Left ventricle myocardium inferior (tissue), 1 donor: ENCODE measurements around the gene IP6K3. TPM values are rescaled to one million over a fixed set of nuclear protein-coding genes. Genes with fewer than 3 reads are reported as not detected.

ENCODE experiments used
- DNase-seq: peaks from one replicate; pipeline ENCODE4 v3.0.0-alpha.2; 2020
- H3K27ac ChIP-seq: fragments of 200-600 bp; replicated peaks from 2 replicates; pipeline ENCODE4 v1.8.0; 2021
- H3K27me3 ChIP-seq: fragments of 200-600 bp; 2 replicates; pipeline ENCODE4 v1.8.0; 2021; ENCODE audit warnings: low read depth
- H3K36me3 ChIP-seq: fragments of 200-600 bp; 2 replicates; pipeline ENCODE4 v1.8.0; 2021
- H3K4me1 ChIP-seq: fragments of 200-600 bp; 2 replicates; pipeline ENCODE4 v1.8.0; 2021
- H3K4me3 ChIP-seq: fragments of 200-600 bp; 2 replicates; pipeline ENCODE4 v1.8.0; 2021; ENCODE audit warnings: mild to moderate bottlenecking, moderate library complexity
- H3K9me3 ChIP-seq: fragments of 200-600 bp; replicated peaks from 2 replicates; pipeline ENCODE4 v1.8.0; 2021
- CTCF ChIP-seq: fragments of 200-600 bp; IDR thresholded peaks from 2 replicates; pipeline ENCODE4 v1.8.0; 2021; ENCODE audit warnings: antibody characterized with exemption, mild to moderate bottlenecking, borderline replicate concordance
- intact Hi-C: fragments of 100-400 bp; cut with micrococcal nuclease; formaldehyde crosslinking; loops from one replicate; pipeline ENCODE4 v1.11.0; 2022
- total RNA-seq: library from RNA; stranded (reverse); fragmentation: NEBNext Ultra II Directional; extraction: Animal tissue kit (Norgen Biotek cat#: 25700); gene quantifications from one replicate; pipeline ENCODE4 v1.2.1, GENCODE V29; 2021
- donor health status: DM: no; HTN: yes; CAD: no; lungs with severe emphysema.

IP6K3 gene
- total RNA-seq, 1 donor from 2014 or later = 42.0 TPM

GRCh38 chr6:33694977-33695376 is 51.7 kb downstream of the IP6K3 start:
- H3K27me3 ChIP-seq = no peaks in the 10 kb centered on the region
- intact Hi-C loops = no loop called here
- no peak for TF ChIP-seq CTCF
- H3K36me3 ChIP-seq = peaks cover 14% of the 10 kb centered on the region
- no peaks in the 10 kb centered on the region for H3K9me3 ChIP-seq
- DNase-seq = no peak
- peak overlapping the region; percentile 90 for H3K27ac ChIP-seq
- no peak overlapping the region for H3K4me3 ChIP-seq
- peaks cover 99% of the 10 kb centered on the region for H3K4me1 ChIP-seq

- intact Hi-C loops = no loop called here
- no peak for TF ChIP-seq CTCF
- Histone ChIP-seq H3K4me3 (no peak overlapping the region), H3K27ac (peak overlapping the region; percentile 90), H3K4me1 (peaks cover 94% of the 10 kb centered on the region), H3K36me3 (peaks cover 19% of the 10 kb centered on the region), H3K27me3 (no peaks in the 10 kb centered on the region), H3K9me3 (no peaks in the 10 kb centered on the region)
- no peak for DNase-seq
Measured at GRCh38 chr6:33694401-33694931, 52.2 kb downstream of the IP6K3 start.

- peak; percentile 41 for DNase-seq
- no peak for TF ChIP-seq CTCF
- peaks cover 26% of the 10 kb centered on the region for H3K36me3 ChIP-seq
- no peaks in the 10 kb centered on the region for H3K27me3 ChIP-seq
- intact Hi-C loops = no loop called here
- H3K27ac ChIP-seq = peak overlapping the region; percentile 90
- peaks cover 84% of the 10 kb centered on the region for H3K4me1 ChIP-seq
- no peaks in the 10 kb centered on the region for H3K9me3 ChIP-seq
- peak overlapping the region; percentile 38 for H3K4me3 ChIP-seq
Measured at GRCh38 chr6:33693186-33694105, 53.3 kb downstream of the IP6K3 start.

GRCh38 chr6:33692760-33693158 is 53.9 kb downstream of the IP6K3 start:
- intact Hi-C loops = no loop called here
- DNase-seq = no peak
- no peaks in the 10 kb centered on the region for H3K9me3 ChIP-seq
- TF ChIP-seq CTCF = no peak
- no peaks in the 10 kb centered on the region for H3K27me3 ChIP-seq
- peaks cover 23% of the 10 kb centered on the region for H3K36me3 ChIP-seq
- peak overlapping the region; percentile 90 for H3K27ac ChIP-seq
- peak overlapping the region; percentile 38 for H3K4me3 ChIP-seq
- H3K4me1 ChIP-seq = peaks cover 77% of the 10 kb centered on the region

- Histone ChIP-seq H3K9me3 (no peaks in the 10 kb centered on the region), H3K27me3 (no peaks in the 10 kb centered on the region), H3K36me3 (peaks cover 28% of the 10 kb centered on the region), H3K27ac (peak overlapping the region; percentile 90), H3K4me3 (peak overlapping the region; percentile 38), H3K4me1 (peaks cover 72% of the 10 kb centered on the region)
- peak; percentile 71 for DNase-seq
- no peak for TF ChIP-seq CTCF
- intact Hi-C loops = no loop called here
Measured at GRCh38 chr6:33692078-33692759, 54.5 kb downstream of the IP6K3 start.
